GM12878 (cell line): ENCODE data around the gene CIAO2A. TPM values are rescaled to one million over a fixed set of nuclear protein-coding genes. Genes with fewer than 3 reads are reported as not detected.

Experiments used
- BCL11A ChIP-seq: IDR thresholded peaks from 2 replicates; pipeline ENCODE4 v1.6.1; 2011; ENCODE audit warnings: low read depth, low read length
- CEBPB ChIP-seq, 2 experiments: fragments of 150-350 bp in 1 of 2; IDR thresholded peaks; 2 replicates each; pipeline ENCODE4 v1.6.1; 2012 to 2014; ENCODE audit warnings: low read depth in 2 of 2, low read length in 2 of 2, borderline replicate concordance in 1 of 2, inconsistent platforms in 1 of 2
- CHD1 ChIP-seq: IDR thresholded peaks from 2 replicates; pipeline ENCODE4 v1.6.1; 2012; ENCODE audit warnings: low read depth, low read length, improper control_type of control experiment
- CHD4 ChIP-seq: fragments of 200-600 bp; sonication (generic); IDR thresholded peaks from 2 replicates; pipeline ENCODE4 v1.6.1; 2016; ENCODE audit warnings: mild to moderate bottlenecking
- FOS ChIP-seq: IDR thresholded peaks from 3 replicates; pipeline ENCODE4 v1.6.1; 2011; ENCODE audit warnings: borderline replicate concordance; ENCODE audit not compliant: insufficient read length; ENCODE audit errors: extremely low read depth
- NFYB ChIP-seq: IDR thresholded peaks from 2 replicates; pipeline ENCODE4 v1.6.1; 2011; ENCODE audit warnings: low read depth, mild to moderate bottlenecking, low read length, improper control_type of control experiment, moderate library complexity; ENCODE audit not compliant: insufficient read depth
- RB1 ChIP-seq: fragments of 450-650 bp; formaldehyde crosslinking; IDR thresholded peaks from 2 replicates; pipeline ENCODE4 v1.6.1; 2017; ENCODE audit warnings: mild to moderate bottlenecking, borderline replicate concordance
- RFX5 ChIP-seq: IDR thresholded peaks from 2 replicates; pipeline ENCODE4 v1.6.1; 2011; ENCODE audit warnings: low read depth, low read length, improper control_type of control experiment
- SIX5 ChIP-seq: IDR thresholded peaks from 2 replicates; pipeline ENCODE4 v1.6.1; 2011; ENCODE audit warnings: mild to moderate bottlenecking, low read depth, low read length, moderate library complexity; ENCODE audit not compliant: severe bottlenecking
- STAT1 ChIP-seq: fragments of 450-650 bp; conservative IDR thresholded peaks from 2 replicates; pipeline ENCODE4 v1.6.1; 2014; ENCODE audit warnings: antibody characterized with exemption, mild to moderate bottlenecking
- SUPT20H ChIP-seq: IDR thresholded peaks from 2 replicates; pipeline ENCODE4 v1.6.1; 2011; ENCODE audit warnings: low read depth, mild to moderate bottlenecking, low read length, moderate library complexity, borderline replicate concordance; ENCODE audit not compliant: control insufficient read depth
- ZNF24 ChIP-seq: fragments of 450-650 bp; IDR thresholded peaks from 2 replicates; pipeline ENCODE4 v1.6.1; 2017; ENCODE audit warnings: antibody characterized with exemption, mild to moderate bottlenecking
- ZNF622 ChIP-seq: fragments of 450-650 bp; IDR thresholded peaks from 2 replicates; pipeline ENCODE4 v1.6.1; 2017; ENCODE audit warnings: mild to moderate bottlenecking, inconsistent platforms
- polyA plus RNA-seq, 11 experiments: library from polyadenylated mRNA; depleted of rRNA in 4 of 11; unstranded in 6 of 11; stranded (reverse) in 5 of 11; fragments of >200 nt; fragmentation: Nextera tagmentation in 4 of 11; fragmentation: Illumina TruSeq in 1 of 11; extraction: Ambion mirVana in 4 of 11; extraction: Trizol in 1 of 11; gene quantifications; 1 replicate in 1 of 11; 2 replicates in 10 of 11; pipeline versions ENCODE4 v1.2.1 to v1.2.3, GENCODE V29; 2011 to 2016; ENCODE audit warnings: inconsistent platforms in 2 of 11, missing spikeins in 2 of 11, low read depth in 1 of 11
- total RNA-seq, 4 experiments: library from RNA; depleted of rRNA in 3 of 4; stranded (reverse); fragments of >200 nt in 3 of 4; fragmentation: Illumina TruSeq in 1 of 4; extraction: Trizol in 1 of 4; gene quantifications; 2 replicates each; pipeline versions ENCODE4 v1.2.1 to v1.2.3, GENCODE V29; 2013 to 2021
- TF ChIP-seq, protein P1 (sequence below): IDR thresholded peaks from 2 replicates; pipeline ENCODE4 v1.6.1; 2012; ENCODE audit warnings: improper control_type of control experiment, low read depth, low read length; ENCODE audit not compliant: insufficient replicate concordance
- TF ChIP-seq, protein P2 (sequence below): fragments of 450-650 bp; IDR thresholded peaks from 2 replicates; pipeline ENCODE4 v1.6.1; 2018; ENCODE audit warnings: borderline replicate concordance, mild to moderate bottlenecking; ENCODE audit not compliant: partially characterized antibody
- TF ChIP-seq, protein P3 (sequence below): fragments of 150-350 bp; IDR thresholded peaks from 2 replicates; pipeline ENCODE4 v1.6.1; 2014; ENCODE audit warnings: mild to moderate bottlenecking, low read depth, low read length
- TF ChIP-seq, protein P4 (sequence below): IDR thresholded peaks from 2 replicates; pipeline ENCODE4 v1.6.1; 2012; ENCODE audit warnings: low read length, inconsistent platforms

The CIAO2A gene
- total and polyA plus RNA-seq, 10 of the 15 experiments (the other 5 are each of a cell fraction or from before 2014, with no cell fraction given), result 94.5 to 400 (median 204) TPM

DNA sequence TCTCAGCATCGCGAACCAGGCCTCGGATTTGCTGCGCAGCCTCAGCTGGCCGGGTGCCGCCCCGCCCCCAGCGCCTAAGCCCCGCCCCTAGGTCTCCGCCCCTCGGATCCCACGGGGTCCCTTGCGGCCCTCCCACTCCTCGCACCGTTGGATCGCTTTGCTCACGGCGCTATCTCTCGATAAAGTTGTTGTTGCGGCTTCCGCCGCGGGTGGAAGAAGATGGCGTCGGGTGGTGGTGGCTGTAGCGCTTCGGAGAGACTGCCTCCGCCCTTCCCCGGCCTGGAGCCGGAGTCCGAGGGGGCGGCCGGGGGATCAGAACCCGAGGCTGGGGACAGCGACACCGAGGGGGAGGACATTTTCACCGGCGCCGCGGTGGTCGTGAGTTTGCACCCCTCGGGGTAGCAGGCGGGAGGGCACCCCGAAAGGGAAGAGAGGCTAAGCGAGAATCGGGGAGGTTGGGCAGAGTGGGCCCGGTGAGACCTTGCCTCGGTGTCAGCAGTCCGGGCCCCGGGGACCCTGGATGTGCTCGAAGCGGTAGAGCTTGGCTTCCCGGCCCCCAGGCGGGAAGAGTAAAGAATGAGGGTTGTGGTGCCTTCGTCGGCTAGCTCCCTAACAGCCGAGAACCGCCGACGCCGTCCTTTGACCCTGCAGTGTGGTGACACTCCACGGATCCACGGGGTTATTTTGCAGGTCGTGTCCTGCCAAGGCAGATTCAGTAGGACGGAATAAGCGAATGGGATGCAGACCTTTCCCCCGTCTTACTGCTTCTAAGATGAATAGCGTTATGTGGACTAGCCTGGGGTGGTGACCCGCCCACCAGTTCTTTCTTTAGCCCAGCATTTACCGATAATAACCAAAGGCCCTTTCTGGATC, 2.4 kb upstream of the CIAO2A start, which contains the start of gene SNX1 (continued):
- TF ChIP-seq, protein P1, sequence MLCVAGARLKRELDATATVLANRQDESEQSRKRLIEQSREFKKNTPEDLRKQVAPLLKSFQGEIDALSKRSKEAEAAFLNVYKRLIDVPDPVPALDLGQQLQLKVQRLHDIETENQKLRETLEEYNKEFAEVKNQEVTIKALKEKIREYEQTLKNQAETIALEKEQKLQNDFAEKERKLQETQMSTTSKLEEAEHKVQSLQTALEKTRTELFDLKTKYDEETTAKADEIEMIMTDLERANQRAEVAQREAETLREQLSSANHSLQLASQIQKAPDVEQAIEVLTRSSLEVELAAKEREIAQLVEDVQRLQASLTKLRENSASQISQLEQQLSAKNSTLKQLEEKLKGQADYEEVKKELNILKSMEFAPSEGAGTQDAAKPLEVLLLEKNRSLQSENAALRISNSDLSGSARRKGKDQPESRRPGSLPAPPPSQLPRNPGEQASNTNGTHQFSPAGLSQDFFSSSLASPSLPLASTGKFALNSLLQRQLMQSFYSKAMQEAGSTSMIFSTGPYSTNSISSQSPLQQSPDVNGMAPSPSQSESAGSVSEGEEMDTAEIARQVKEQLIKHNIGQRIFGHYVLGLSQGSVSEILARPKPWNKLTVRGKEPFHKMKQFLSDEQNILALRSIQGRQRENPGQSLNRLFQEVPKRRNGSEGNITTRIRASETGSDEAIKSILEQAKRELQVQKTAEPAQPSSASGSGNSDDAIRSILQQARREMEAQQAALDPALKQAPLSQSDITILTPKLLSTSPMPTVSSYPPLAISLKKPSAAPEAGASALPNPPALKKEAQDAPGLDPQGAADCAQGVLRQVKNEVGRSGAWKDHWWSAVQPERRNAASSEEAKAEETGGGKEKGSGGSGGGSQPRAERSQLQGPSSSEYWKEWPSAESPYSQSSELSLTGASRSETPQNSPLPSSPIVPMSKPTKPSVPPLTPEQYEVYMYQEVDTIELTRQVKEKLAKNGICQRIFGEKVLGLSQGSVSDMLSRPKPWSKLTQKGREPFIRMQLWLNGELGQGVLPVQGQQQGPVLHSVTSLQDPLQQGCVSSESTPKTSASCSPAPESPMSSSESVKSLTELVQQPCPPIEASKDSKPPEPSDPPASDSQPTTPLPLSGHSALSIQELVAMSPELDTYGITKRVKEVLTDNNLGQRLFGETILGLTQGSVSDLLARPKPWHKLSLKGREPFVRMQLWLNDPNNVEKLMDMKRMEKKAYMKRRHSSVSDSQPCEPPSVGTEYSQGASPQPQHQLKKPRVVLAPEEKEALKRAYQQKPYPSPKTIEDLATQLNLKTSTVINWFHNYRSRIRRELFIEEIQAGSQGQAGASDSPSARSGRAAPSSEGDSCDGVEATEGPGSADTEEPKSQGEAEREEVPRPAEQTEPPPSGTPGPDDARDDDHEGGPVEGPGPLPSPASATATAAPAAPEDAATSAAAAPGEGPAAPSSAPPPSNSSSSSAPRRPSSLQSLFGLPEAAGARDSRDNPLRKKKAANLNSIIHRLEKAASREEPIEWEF, result no peak
- TF ChIP-seq CHD4, result no peak
- no peak; the same call in 1 of the 2 replicates for TF ChIP-seq STAT1
- peak; percentile 45; the same call in 1 of the 2 replicates for TF ChIP-seq RFX5
- peak; percentile 84; the same call in 1 of the 2 replicates for TF ChIP-seq RB1
- TF ChIP-seq CEBPB (IDR thresholded peaks at IDR 0.05; ENCODE audit: borderline replicate concordance in 1 of 2, low read depth in 2 of 2, low read length in 2 of 2), result no peak
- TF ChIP-seq, protein P2, sequence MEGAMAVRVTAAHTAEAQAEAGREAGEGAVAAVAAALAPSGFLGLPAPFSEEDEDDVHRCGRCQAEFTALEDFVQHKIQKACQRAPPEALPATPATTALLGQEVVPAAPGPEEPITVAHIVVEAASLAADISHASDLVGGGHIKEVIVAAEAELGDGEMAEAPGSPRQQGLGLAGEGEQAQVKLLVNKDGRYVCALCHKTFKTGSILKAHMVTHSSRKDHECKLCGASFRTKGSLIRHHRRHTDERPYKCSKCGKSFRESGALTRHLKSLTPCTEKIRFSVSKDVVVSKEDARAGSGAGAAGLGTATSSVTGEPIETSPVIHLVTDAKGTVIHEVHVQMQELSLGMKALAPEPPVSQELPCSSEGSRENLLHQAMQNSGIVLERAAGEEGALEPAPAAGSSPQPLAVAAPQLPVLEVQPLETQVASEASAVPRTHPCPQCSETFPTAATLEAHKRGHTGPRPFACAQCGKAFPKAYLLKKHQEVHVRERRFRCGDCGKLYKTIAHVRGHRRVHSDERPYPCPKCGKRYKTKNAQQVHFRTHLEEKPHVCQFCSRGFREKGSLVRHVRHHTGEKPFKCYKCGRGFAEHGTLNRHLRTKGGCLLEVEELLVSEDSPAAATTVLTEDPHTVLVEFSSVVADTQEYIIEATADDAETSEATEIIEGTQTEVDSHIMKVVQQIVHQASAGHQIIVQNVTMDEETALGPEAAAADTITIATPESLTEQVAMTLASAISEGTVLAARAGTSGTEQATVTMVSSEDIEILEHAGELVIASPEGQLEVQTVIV, result no peak
- no peak for TF ChIP-seq ZNF622
- TF ChIP-seq, protein P3, sequence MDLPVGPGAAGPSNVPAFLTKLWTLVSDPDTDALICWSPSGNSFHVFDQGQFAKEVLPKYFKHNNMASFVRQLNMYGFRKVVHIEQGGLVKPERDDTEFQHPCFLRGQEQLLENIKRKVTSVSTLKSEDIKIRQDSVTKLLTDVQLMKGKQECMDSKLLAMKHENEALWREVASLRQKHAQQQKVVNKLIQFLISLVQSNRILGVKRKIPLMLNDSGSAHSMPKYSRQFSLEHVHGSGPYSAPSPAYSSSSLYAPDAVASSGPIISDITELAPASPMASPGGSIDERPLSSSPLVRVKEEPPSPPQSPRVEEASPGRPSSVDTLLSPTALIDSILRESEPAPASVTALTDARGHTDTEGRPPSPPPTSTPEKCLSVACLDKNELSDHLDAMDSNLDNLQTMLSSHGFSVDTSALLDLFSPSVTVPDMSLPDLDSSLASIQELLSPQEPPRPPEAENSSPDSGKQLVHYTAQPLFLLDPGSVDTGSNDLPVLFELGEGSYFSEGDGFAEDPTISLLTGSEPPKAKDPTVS, result 0 out of 2 replicates have a peak, but pooled peaks have one; percentile 65
- TF ChIP-seq SIX5, result peak; percentile 57
- no peak for TF ChIP-seq SUPT20H
- no peak for TF ChIP-seq ZNF24
- TF ChIP-seq BCL11A, result no peak
- TF ChIP-seq CHD1, result no peak
- TF ChIP-seq, protein P4, sequence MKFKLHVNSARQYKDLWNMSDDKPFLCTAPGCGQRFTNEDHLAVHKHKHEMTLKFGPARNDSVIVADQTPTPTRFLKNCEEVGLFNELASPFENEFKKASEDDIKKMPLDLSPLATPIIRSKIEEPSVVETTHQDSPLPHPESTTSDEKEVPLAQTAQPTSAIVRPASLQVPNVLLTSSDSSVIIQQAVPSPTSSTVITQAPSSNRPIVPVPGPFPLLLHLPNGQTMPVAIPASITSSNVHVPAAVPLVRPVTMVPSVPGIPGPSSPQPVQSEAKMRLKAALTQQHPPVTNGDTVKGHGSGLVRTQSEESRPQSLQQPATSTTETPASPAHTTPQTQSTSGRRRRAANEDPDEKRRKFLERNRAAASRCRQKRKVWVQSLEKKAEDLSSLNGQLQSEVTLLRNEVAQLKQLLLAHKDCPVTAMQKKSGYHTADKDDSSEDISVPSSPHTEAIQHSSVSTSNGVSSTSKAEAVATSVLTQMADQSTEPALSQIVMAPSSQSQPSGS, result no peak
- TF ChIP-seq FOS, result no peak
- TF ChIP-seq NFYB, result no peak
